Measurements from ENCODE around the gene TEX2. TPM values are rescaled to one million over a fixed set of nuclear protein-coding genes. Genes with fewer than 3 reads are reported as not detected.
"Not testable (repeated sequence)": the region's sequence is repeated elsewhere in the genome, so short reads cannot be mapped to it uniquely, and the experiment has no call there.

TEX2 gene
- polyA plus RNA-seq, 3 donors: 12.2 to 18.9 (median 12.5) TPM

DNA sequence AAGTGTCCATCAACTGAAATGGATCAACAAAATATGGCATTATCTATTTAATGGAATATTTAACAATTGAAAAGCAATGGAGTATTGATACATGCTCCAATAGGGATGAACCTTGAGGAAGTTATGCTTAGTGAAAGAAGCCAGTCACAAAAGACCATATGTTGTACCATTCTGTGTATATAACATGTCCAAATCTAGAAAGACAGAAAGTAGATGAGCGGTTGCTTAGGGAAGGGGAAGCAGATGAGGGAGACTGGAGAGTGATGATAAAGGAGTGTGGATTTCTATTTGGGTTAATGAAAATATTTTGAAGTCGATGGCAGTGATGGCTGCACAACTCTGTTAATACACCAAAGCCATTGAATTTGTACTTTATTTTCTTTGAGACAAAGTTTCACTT lies 124.6 kb downstream of the TEX2 start:
- WGBS, 3 donors: 56 to 89% (median 58%) methylated on average over 2 of the region's 2 CpGs

DNA sequence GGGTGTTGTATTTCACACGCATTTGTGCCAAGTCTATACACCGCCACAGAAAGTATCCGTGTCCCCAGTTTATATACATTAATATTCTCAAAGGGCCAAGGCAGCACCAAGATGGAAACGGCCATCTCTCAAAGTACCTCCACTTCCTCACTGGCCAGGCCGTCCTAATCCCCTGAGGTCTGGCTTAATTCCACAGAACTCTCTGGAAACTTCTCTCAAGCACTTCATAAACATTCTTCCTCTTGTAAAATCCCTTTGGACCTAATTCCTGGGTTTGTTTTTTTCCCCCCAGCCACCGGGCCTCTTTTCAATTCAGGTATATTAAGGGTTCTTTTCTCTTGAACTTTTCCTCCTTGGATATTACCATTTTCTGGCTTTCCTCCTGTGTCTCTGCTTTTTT lies 128.1 kb downstream of the TEX2 start:
- WGBS, 3 donors: 34 to 61% (median 53%) methylated on average over 6 of the region's 6 CpGs
- no peak overlapping the region for H3K27ac ChIP-seq (ENCODE audit: low read depth, low read length)

More for the DNA sequence above, 124.6 kb downstream of the TEX2 start:
- no peak overlapping the region for H3K27ac ChIP-seq (ENCODE audit: low read depth, low read length)

DNA sequence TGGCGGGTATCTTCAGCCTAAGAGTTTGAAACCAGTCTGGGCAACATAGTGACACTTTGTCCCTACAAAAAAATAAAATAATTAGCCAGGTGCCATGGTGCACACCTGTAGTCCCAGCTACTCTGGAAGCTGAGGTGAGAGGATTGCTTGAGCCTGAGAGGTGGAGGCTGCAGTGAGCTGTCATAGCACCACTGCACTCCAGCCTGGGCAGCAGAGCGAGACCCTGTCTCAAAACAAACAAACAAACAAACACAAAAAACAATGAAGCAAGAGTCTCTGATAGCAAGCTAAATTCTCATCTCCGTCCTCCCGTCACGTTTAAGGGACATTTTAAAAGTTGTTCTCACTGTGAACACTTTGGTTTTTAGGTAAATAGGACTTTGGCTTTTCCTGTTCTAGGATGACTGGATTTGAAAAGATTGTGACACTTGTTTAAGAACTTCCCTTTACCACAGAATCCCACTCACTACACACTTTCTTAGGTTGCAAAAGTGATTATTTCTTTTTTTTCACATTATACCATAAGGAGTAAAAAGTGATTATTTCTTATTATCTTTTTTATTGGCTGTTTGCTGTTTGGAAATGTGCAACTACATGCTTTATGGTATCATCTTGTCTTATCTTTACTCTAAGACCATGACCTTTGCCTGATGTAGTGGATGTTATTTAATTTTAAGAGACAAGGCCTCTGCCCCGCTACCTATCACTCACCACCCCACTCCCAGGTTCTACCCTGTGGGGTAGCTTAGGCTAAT lies 128.7 kb downstream of the TEX2 start:
- 57 to 91% (median 88%) methylated on average over 6 of the region's 6 CpGs for WGBS, 3 donors
- H3K27ac ChIP-seq (ENCODE audit: low read depth, low read length): no peak overlapping the region

DNA sequence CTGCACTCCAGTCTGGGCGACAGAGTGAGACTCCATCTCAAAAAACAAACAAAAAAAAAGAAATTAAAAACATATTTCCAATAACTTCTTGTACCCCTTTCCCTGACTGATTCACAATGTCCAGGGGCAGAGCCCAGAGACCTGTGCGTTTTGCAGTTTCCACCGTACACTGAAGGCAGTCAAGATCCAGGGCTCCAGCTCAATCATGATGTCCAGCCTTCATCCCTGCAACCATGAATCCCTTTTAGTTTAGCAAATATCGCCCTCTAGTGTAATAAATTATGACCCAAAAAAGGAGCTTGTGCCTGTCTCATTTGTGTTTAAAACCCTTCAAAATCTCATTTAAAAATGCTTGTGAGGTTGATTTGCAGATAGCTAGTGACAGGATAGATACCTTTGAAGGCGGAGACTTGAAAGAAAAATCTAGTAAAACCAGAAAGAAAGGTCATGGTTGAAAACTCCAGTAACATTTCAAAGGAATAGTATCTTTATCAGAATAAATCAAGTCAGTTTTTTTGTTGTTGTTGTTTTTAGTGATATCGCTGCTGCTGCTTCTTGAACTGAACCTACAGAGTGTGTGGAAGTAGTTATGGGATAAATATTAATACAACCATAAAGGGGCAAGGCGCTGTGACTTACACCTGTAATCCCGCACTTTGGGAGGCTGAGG lies 129.4 kb downstream of the TEX2 start:
- 39 to 43% (median 43%) methylated on average over 8 of the region's 8 CpGs for WGBS, 3 donors
- H3K27ac ChIP-seq (ENCODE audit: low read depth, low read length): no peak overlapping the region

DNA sequence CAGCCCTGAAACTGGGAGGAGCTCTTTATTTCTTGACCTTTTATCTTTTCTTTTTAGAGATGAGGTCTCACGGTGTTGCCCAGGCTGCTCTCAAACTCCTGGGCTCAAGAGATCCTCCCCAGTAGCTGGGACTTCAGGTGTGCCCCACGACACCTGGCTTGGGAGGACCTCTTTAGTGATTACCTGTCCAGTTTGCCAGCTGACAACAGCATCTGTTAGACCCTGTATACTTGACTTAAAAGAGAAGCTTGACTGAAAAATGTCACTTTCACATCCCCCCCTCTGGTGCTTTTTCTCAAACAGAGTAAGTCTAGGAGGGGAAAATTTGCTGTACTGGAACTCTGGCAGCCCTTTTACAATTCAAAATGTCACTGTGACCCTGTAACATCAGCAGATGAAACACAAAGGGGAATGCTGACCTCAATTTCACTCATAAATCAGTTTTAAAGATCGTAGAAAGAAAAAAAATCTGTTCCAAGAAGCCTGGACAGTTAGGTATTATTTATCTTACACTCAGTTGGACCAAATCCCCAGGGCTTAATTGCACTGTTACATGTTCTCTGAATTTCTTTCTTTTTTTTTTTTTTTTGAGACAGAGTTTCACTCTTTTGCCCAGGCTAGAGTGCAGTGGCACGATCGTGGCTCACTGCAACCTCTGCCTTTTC lies 131.3 kb downstream of the TEX2 start:
- 64 to 93% (median 83%) methylated on average over 5 of the region's 5 CpGs for WGBS, 3 donors
- no peak overlapping the region for H3K27ac ChIP-seq (ENCODE audit: low read depth, low read length)

DNA sequence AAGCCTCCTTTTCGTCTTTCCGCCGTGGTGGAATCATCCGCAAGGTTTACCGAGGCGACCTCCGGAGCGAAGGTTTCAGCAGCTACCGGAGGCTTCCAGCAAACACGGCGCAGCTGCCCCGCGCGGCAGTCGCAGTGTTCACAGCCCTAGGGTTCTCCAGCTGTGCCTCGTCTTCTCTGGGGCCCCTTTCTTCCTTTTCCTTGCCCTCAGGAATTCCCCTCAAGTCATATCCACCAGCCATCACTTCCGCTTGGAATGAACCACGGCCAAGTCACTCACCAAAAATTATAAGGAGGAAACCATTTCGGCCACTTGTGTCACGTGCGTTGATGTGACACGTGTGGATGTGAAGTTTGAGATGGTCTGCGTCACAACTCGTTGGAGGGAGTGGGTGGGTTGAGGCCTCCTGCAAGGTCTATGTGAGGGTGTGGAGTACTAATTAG lies 132.5 kb downstream of the TEX2 start:
- WGBS, 3 donors: 8 to 39% (median 9%) methylated on average over 24 of the region's 24 CpGs
- peak overlapping the region; percentile 92 for H3K27ac ChIP-seq (ENCODE audit: low read depth, low read length)

DNA sequence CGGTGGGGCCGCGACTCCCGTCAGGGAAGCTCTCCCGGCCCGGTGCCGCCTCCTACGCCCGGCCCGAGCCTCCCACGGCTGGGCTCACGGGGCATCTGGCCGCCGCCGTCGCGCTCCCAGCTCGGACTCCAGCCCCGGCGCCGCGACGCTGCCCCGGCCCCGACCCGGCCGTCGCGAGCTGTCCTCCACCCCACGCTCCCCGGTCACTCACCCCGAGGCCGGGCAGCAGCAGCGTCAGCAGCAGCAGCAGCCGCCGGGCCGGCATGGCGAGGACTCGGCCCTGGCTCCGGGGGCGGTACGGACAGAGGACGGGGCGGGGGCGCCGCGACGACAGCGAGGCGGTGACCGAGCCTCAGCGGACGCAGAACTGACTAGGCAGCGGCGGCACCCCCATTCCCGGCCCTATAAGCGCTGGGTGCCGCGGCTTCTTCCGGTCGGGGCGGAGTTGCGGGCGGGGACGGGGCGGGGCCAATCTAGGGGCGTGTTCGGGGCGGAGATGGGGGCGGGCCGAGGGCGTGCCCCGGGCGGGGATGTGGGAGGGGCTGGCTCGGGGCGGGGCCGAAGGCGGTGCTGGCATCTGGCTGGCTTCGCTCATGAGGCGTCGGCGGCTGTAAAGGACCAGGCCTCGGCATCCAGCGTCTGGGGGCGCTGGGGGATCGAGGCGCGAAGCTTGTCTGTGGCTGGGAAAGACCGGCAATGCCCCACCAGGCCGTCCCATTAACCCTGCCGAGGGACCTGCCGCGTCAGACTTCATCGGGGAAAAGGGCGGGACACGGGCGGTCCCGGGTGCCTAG lies 133.1 kb downstream of the TEX2 start, which contains the start of gene ERN1:
Gene ERN1, minus strand, starts transcription at position 380 of the 794 bp plus-strand sequence. Its CDS starts 115 bp downstream, at position 265.
- 1 to 3% (median 1%) methylated on average over 62 to 98 of the region's 98 CpGs for WGBS, 3 donors
- peak within 1 kb of the TSS; percentile 92 for H3K27ac ChIP-seq (ENCODE audit: low read depth, low read length)

DNA sequence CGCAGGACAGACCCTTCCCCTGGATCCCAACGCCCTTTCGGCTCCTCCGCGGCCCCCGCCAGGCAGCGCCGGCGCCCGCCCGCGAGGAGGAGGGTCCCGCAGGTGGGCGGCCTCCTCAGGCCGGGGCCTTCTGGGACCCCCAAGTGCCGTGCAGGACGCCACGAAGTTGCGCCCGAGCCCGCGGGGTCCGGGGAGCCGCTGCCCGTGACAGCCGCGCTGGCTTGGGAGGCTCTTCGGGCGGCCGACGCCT lies 133.6 kb downstream of the TEX2 start:
- WGBS, 3 donors: 0% methylated on average over 23 to 31 of the region's 31 CpGs
- H3K27ac ChIP-seq (ENCODE audit: low read depth, low read length): peak overlapping the region; percentile 92

DNA sequence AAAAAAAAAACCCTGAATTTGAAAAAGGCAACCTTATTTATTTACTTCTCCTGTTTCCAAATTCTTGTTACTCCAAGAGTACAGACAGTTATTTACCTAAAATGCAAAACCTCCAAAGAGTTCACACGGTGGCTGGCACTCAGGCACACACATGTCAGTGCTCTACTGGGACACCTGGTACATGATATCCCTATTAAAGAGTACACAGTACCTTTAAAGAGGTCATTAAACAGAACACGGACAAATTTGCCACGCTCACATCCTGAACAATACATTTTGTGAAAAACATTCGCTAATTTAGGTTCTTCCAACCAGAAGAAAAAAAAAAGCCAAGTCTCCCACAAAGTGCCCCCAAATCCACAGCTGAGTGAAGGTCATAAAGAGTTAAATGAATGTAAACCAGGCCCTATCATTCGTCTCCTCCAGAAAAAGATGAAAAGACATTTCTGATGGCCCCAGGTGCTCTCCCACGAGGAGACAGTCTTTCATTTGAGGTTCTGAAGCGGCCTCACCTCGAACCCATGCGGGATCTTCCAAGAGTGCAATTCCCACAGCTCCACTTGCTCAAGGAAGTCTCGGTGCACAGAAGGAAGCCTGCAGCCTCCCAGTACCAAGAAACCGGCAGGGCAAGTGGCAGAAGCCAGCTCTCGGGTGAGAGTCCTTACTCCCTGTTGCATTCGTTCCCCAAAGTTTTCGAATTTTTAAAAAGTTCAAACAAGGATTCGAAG lies 134.1 kb downstream of the TEX2 start:
- H3K27ac ChIP-seq (ENCODE audit: low read depth, low read length): peak overlapping the region; percentile 92
- WGBS, 3 donors: 6 to 14% (median 11%) methylated on average over 15 of the region's 15 CpGs

DNA sequence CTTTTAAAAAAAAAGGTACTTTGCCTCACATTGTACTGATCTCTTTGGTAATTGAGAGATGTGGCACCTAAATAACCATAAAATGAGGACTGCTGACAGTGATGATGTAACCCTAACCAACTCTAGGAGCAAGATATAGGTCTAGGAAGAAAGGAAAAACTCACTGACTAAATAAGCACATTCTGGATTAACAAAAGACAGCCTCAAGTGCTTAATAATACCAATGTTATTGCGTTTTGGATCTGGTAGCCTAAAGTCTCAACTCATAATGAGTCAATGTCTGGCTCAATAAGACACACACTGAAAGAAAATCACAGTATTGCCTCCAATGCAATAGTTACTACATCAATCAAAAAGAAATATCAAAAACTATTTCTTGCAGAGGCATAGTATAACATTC lies 136.1 kb downstream of the TEX2 start:
- H3K27ac ChIP-seq (ENCODE audit: low read depth, low read length): no peak overlapping the region
- WGBS, 3 donors: 59 to 78% (median 69%) methylated on average over 1 of the region's 1 CpG

DNA sequence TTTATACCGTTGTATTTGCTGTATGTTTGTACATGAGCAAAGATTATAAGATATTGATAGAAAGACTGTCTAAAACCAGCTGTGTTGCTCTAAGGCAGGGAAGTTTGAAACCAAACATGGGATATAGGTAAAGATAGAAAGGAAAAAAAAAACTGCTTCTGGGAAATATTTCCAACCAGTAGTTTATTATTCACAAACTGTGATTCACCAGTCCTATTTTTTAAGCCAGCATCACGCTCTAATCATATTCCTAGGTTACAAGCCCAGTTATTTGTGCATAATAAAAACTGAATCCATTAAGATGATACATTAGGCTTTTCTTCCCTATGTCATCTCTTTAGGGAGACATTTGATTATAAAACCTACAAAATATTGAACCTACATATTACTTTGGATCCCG lies 137.1 kb downstream of the TEX2 start:
- 55 to 91% (median 83%) methylated on average over 3 of the region's 3 CpGs for WGBS, 3 donors
- H3K27ac ChIP-seq (ENCODE audit: low read depth, low read length): no peak overlapping the region

DNA sequence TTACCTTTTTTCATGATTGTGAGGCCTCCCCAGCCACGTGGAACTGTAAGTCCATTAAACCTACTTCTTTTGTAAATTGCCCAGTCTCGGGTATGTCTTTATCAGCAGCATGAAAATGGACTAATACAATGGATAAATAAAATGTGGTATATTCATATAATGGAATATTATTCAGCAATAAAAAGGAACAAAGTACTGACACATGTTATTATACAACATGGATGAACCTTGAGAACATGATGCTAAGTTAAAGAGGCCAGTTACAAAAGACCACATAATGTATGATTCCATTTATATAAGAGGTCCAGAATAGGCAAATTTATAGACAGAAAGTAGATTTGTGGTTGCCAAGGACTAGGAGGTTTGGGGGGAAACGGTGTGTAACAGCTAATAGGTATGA lies 138.5 kb downstream of the TEX2 start:
- H3K27ac ChIP-seq (ENCODE audit: low read depth, low read length): no peak overlapping the region
- 89 to 97% (median 95%) methylated on average over 3 of the region's 3 CpGs for WGBS, 3 donors

DNA sequence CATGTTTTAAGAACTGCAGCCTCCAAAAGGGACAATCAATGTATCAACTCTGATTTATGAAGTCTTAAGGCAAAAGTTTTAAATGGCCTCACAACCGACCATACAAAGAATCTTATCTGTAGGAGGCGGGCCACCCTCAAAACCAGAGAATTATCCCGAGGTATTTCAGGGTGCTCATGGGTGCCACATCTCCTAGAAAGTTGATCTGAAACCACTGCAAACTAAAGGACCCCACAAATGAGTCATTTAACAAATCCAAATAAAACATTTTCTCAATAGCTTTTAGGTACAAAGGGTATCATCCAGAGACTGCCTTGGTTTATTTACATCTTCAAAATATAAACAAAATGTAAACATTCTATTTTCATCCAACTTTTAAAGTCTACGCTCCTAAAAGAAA lies 139.9 kb downstream of the TEX2 start:
- H3K27ac ChIP-seq (ENCODE audit: low read depth, low read length): no peak overlapping the region
- 59 to 85% (median 81%) methylated on average over 4 of the region's 4 CpGs for WGBS, 3 donors

DNA sequence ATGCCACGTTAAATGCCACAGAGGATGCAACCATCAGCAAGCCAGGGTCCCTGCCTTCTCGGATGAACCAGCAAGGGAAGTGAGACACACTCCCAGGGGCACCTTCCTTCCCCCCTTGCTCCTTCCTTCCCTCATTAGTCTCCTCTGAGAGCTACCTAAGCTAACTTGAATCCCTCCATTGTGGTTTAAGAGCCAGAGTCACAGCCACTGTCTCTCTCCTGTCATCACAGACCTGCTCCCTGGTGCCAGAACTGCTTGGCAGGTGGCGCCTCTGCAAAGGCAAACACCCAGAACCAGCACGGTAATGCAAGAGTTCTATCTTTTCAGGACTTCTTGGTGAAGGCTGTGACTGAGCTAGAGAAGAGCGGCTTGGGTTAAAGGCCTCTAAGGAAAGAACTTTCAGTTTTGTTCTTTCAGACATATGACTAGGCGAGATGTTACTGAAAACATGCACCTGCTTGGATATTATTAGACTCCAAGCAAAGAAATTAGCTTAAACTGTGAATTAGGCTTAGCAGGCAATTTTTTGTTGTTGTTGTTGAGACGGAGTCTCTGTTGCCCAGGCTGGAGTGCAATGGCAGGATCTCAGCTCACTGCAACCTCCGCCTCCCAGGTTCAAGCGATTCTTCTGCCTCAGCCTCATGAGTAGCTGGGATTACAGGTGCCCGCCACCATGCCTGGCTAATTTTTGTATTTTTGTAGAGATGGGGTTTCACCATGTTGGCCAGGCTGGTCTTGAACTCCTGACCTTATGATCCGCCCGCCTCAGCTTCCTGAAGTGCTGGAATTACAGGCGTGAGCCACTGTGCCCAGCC lies 141.9 kb downstream of the TEX2 start:
- not testable (repeated sequence) for H3K27ac ChIP-seq (ENCODE audit: low read depth, low read length)

DNA sequence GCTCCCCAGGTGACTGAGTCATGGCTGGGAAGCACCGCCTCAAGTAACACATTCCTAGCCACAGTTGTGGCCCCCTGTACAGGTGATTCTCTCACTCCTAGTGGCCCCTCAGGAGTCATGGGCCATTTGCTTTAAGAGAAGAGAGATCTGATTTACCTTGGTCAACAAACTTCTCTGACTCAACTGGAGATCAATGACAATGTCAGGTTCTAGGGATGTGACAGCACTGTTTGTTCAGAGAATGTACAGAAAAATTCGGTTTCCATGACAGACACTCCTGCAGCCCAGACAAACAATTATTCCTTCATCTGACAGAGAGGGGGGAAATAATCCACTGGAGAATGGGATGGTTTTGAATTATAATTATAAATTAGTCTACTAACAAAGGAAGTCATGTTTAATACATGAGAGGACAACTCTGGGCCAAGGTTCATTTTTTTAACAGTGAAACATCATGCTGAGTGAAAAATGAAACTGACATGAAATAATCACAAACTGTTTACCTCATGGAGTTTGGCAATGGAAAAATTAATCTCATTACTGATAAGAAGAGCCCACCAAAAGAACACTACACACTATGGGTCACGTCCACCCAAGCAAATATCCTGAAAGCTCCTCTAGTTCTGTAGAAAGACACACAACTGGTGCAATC lies 142.8 kb downstream of the TEX2 start:
- no peak overlapping the region for H3K27ac ChIP-seq (ENCODE audit: low read depth, low read length)
- 51 to 85% (median 77%) methylated on average over 3 of the region's 3 CpGs for WGBS, 3 donors

More for the DNA sequence above, 141.9 kb downstream of the TEX2 start:
- 80 to 84% (median 82%) methylated on average over 13 of the region's 13 CpGs for WGBS, 3 donors

DNA sequence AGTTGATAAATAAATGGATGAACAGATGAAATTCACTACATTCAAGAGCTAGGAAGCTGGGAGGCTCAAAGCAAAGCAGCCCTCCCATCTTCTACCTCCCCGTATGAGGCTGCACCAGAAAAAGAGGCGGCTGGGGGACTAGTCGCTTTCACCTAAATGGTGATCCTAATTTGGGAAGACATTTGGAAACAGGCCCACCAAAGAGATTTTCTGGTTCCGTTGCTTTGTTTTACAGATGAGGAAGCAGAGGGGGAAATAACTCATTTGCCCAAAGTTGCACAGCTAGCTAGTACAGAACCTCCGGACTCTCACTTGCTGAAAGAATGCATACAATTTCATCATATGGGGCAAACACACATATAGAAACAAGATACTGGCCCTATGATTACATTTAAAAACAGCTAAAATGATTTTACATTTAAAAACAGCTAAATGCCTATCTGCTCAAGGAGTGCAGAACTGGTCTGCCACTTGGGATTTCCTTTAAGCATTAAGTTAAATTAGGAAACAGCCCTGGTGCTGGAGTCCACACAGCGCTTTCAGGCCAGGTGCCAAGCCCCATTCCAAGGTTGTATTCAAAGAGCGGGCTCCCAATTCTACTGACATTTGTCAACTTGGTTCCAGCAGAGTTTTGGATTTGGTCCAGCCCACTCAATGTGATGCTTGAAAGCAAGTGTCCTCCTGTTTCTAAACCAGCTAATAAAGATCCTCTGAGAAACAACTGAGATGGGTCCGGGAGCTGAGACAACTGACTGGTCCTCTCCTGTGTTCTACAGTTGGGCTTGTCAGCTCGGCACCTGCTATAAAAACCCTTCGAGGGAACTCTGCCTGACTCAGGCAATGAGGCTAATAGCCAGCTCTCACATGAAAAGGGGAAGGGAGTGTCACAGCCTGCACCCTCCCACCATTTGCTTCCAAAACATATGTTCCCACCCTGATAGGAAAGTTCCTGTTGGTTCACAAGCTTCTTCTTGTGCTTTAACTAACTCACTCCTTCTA lies 144.8 kb downstream of the TEX2 start:
- WGBS, 3 donors: 34 to 36% (median 34%) methylated on average over 10 of the region's 10 CpGs

More for the DNA sequence above, 144.8 kb downstream of the TEX2 start:
- H3K27ac ChIP-seq (ENCODE audit: low read depth, low read length): no peak overlapping the region

Measured in adipose tissue (tissue), 3 donors.